Medulla oblongata (tissue), 1 donor: ENCODE measurements around the gene MAP3K7CL.

Experiments used
- DNase-seq: peaks from one replicate; pipeline ENCODE4 v3.0.0-alpha.2; 2015; ENCODE audit errors: extremely low spot score

The MAP3K7CL gene

DNA sequence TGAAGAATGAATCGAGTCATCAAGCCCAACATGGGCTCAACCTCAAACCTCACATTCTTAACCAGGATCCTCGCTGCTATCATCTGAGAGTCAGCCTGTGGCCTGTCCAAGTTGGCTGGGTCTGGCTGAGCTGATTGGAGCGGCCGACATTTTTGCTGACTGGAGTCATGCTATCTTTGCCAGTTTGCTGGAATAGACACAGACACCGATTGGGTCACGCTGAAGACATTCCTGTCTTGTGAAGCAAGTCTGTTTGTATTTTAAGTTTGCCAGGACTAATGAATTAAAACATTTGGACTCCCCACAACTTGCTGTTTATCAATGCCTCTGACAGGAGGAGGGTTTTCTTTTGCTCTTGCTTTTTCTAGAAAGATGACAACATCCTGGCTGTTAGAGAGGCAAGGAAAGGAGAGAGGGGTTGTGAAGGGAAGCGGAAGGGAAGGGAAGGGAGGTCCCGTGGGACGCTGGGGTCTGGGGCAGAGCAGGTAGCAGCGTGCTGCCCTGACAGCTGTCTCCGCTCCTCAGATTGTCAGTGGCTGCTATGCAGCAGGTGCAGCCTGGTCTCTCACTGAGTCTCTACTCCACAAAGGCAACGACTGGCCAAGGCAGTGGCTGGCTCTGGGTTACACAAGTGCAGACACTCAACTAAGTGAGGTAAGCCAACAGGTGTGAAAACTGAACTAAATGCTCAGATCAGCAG lies at the start of gene MAP3K7CL:
MAP3K7CL (plus strand) TSS at position 375 of the 700 bp plus-strand sequence. CDS start 2,701 bp downstream, outside the sequence.
- DNase-seq = no peak

DNA sequence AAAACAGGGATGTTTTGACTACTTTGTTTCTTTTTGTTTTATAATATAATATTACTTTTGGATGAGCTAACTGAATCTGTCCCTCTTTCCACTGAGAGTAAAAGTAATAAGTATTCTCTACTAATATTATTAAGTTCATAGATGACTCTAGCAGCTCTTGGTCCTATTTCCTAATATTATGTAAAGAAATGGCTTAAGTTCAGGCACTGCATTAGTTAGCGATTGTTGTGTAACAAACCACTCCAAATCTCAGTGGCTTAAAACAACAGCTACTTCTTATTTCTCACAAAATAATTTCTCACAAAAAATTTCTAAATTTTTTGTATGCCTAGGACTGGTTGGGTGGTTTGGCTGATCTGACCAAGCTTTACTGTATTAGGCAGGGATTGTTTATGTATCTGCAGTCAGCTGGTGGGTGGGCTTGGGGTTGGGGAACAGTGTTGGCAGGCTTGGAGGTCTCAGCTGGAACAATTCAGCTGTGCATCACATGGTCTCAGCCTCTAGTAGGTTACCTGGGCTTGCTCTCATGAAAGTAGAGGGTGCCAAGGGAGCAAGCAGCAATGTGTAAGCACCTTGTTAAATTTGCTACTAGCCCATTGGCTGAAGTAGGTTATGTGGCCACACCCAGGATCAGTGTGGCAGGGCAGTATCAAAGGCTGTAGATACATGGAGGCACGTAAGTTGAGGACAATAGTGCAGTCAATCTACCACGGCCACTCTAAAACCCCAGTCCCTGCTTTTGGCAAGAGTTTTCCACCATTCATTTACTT lies 48.2 kb upstream of the MAP3K7CL start:
- no peak for DNase-seq

- DNase-seq = no peak
These were observed 47.1 kb upstream of the MAP3K7CL start for GRCh38 chr21:29083306-29083705.

- no peak for DNase-seq
These were observed 46.1 kb upstream of the MAP3K7CL start for GRCh38 chr21:29084372-29084771.

- DNase-seq = no peak
These were observed 45.2 kb upstream of the MAP3K7CL start for GRCh38 chr21:29085106-29085752.

- DNase-seq = no peak
These were observed 39.4 kb upstream of the MAP3K7CL start for GRCh38 chr21:29091033-29091432.

GRCh38 chr21:29092102-29092959 lies 38.1 kb upstream of the MAP3K7CL start:
- no peak for DNase-seq

DNA sequence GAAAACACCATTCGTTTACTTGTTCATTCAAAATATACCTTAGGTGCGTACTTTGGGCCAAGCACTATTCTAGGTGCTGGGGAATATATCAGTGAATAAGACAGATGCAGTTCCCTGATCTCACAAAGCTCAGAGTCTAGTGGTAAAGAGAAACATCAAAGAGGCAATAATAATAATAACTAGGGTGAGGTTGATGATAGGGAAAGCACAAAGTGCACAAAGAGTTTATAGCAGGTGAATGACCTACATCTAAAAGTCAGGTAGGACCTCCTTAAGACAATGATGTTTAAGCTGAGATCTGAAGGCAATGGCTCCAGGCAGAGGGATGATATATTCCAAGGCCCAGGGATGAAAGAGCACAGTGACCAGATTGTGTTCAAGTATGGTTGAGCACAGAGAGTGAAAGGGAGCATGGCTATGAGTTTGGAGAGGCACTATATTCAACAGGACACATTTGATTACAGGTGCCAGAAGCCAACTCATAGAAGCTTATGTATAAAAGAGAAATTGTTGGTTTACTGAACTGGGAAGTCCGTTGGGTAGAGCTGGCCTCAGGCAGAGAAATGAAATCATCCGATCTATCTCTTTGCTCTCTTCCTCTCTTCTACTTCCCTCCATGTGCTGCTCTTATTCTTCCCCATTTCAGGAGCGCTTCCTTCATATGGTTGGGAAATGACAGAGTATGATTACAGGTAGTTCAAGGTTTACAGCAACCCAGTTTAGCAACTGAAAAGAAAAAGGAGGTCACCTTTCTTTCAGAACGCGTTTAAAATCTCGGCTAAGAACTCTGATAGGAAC lies 34.0 kb upstream of the MAP3K7CL start:
- no peak for DNase-seq

GRCh38 chr21:29098156-29098555 lies 32.3 kb upstream of the MAP3K7CL start:
- DNase-seq = no peak

DNA sequence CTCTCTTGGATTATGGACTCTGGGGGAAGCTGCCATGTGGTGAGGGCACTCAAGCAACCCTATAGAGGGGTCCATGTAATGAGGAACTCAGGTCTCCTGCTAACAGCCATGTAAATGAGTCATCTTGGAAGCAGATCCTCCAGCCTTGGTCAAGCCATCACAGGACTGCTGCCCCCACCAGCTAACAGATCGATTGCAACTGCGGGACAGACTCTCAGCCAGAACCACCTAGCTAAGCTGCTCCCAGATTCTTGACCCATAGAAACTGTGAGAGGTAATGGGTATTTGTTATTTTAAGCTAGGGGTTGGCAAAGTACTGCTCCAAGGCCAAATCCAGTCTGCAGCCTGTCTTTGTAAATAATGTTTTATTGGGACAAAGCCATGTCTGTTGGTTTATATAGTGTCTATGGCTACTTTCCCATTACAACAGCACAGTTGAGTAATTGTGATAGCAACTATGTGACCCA lies 27.6 kb upstream of the MAP3K7CL start:
- DNase-seq = no peak

DNA sequence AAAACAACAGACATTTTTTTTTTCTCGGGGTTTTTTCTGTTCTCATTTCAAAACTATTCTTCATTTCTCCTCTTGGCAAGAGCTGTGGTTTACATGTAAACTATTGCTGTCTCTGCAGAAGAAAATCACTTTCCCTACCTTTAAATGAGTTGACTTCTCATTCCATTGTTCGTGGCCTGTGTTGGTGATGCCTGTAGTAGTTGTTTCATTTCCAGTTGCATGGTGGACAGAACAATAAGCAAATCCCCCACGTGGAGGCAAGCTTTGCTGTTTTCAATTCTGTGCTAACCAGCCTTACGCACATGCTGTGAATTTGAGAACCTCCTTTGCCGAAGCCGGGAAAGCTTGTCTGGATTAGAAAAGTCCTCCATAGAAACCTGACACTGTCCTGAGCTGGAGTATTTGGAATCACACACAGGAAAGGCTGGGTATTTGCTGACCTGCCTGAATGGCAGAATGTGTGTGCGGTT lies 26.2 kb upstream of the MAP3K7CL start:
- no peak for DNase-seq

DNA sequence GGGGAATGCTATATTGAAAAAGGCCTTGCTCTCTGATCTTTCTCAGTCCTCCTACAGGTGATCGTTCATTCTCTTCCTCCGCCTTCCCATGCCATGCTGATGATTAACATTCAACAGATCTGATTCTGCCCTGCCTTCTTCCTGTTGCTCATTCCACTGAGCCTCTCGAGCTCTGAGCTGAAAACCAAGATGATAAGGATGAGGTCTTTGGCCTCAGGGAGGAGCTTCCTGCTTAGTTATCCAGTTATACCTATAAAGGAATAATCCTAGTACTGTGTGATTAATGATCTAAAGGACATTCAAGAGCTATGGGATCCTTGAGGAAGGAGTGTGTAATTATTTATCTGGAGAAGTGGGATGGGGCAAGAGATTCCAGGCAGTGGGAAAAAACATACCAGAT lies 25.2 kb upstream of the MAP3K7CL start:
- no peak for DNase-seq

DNA sequence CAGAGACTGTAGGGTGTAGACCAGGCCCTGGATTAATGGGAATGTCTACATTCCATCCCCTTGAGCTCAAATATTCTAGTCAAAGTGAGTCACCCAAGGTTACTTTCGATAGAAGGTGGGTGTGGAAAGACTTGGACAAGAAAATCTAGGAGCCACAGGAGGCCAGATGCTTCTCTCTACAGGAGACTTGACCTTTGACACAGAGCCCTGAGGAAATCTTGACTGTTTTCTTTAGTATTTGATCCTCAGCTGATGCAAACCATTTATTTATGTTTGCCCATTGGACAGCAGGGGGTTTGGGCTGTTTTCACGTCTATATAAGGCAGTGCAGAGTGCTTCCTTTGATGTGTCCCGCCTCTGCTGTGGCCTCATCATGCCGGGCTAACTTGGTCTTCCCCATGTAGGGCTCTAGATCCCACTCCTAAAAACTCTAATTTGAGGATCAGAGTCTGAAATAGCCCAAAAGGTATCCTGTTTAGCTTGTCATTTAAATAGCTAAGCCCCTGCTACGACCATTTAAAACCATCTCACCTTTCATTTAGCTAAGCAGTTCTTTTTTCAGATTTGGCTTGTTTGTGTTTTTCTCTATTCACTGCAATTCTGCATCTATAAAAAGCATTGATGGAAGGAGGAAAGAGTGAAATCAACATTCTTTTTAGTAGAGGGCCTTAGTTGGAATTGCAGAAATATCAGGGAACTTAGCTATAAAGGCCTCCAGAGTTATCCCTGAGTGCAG lies 15.5 kb upstream of the MAP3K7CL start:
- DNase-seq = no peak

DNA sequence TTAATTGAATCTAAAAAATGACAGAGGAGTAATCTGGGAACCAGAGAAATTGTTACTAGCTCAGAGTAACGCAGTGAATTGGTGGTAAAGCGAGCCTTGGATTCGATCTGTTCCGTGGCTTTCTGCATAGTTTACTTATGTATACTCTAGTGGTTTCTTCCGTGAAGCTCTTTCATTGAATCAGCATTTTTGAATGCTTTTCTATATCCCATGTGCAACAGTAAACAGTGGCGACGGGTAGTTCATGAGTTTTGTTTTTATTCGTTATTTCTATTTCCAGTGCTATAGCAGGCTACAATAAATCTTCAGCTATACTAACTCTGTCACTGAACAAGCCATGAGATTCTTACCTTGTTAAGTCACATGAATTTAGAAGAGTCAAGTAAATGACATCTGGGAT lies 14.5 kb upstream of the MAP3K7CL start:
- no peak for DNase-seq

DNA sequence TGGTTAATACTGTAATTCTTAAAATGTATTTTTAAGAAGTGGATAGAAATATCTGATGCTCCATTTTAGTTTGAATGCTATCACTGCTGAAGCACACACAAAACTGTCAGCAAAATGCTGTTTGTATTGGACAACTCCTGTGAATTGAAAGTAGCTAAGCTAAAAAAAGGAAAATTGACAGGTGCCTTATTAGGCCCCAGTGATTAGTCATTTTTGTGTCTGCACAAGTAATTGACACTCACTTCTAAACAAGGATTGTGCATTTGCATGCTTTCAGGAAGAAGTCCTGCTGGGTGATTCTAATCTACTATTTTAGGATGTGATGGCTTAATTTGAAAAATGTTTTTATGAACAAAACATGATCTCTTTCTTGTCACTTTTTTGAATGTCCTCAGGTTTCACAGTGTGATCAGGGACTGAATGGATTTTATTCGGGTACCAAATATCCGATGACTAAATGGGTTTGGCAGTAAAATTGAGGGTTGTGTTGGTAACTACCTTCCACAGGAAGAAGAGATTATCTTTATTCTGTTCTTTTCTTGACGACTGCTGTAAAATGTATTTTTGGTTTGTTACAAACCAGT lies 13.0 kb upstream of the MAP3K7CL start:
- DNase-seq = no peak

- no peak for DNase-seq
These were observed 8.7 kb upstream of the MAP3K7CL start for GRCh38 chr21:29121759-29122158.

DNA sequence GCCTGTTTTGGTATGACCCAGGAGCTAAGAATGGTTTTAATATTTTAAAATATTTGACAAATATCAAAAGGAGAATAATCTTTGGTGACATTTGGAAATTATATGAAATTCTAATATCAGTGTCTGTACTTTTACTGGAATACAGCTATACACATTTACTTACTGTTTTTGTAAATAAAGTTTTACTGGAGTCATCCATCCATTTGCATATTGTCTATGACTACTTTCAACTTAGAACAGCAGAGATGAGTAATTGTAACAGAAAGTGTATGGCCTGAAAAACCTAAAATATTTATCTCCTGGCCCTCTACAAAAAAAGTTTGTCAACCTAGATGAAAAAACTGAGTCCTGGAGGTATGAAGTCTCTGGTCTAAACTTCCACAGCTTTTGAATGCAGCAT lies 5.8 kb upstream of the MAP3K7CL start:
- no peak for DNase-seq

DNA sequence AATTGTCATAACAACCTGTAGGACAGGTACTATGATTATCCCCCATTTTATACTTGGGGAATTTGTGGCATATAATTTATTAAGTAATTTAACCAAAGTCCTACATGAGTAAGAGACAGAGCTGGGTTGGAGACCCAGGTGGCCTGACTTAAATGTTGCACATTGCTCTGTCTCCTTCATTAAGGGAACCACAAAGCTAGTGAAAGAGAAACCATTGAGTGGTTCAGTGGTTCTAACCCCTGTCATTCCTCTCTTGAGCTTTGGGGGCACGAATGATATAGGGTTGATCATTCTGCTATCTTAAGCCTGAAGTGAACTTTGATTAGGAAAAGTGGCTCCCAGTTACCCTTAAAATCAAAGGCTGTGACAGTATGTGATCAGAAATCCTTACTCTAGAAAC lies 5.3 kb upstream of the MAP3K7CL start:
- no peak for DNase-seq

DNA sequence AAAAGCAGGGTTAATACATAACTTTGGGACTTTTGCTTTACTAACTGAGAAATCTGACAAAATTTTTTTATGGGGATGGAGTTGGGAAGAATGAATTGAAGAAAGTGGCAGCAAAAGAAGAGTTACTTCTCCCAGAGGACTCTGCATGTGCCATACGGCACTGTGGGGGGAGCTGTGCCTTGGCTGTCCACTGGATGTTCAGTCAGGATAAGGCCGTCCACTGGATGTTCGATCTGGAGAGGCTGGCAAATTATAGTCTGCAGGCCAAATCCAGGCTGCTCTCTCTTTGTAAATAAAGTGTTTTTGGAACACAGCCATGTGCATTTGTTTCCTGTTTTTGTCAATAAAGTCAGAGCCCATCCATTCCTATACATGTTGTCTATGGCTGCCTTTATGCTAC lies 4.5 kb upstream of the MAP3K7CL start:
- DNase-seq = no peak

GRCh38 chr21:29133241-29133640 lies 2.8 kb downstream of the MAP3K7CL start:
- no peak for DNase-seq
